Cardiac fibroblast (primary cell): ENCODE results near the gene RPS6KA4.
A peak's percentile ranks its signal among the peaks of the same experiment; 100 is the strongest.

Source experiments
- DNase-seq, 2 donors: peaks; one replicate each; pipeline versions ENCODE4 v3.0.0 to v3.0.0-alpha.2; 2010; ENCODE audit warnings: low read depth in 2 of 2
- H3K4me3 ChIP-seq, 2 donors: replicated peaks in 1 of 2; 1 replicate in 1 of 2; 2 replicates in 1 of 2; pipeline ENCODE4 v1.5.1; 2011; ENCODE audit warnings: low read depth in 2 of 2, low read length in 2 of 2, mild to moderate bottlenecking in 2 of 2, moderate library complexity in 1 of 2
- TF ChIP-seq, protein P1 (sequence below): IDR thresholded peaks from one replicate; pipeline ENCODE4 v1.5.1; 2011; ENCODE audit warnings: low read depth, mild to moderate bottlenecking, low read length, inconsistent platforms

RPS6KA4 gene

DNA sequence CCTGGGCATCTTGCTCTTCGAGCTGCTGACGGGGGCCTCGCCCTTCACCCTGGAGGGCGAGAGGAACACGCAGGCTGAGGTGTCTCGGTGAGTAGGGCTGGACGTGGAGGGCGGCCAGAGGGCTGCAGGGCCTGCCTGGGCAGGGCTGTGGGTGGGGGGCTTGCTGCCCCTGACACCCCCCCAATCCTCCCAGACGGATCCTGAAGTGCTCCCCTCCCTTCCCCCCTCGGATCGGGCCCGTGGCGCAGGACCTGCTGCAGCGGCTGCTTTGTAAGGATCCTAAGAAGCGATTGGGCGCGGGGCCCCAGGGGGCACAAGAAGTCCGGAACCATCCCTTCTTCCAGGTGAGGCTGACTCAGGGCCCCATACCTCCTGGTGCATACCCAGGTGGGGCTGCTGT is 2.7 kb downstream of the RPS6KA4 start:
- no peak for DNase-seq
- no peak overlapping the region for H3K4me3 ChIP-seq
- TF ChIP-seq, protein P1, sequence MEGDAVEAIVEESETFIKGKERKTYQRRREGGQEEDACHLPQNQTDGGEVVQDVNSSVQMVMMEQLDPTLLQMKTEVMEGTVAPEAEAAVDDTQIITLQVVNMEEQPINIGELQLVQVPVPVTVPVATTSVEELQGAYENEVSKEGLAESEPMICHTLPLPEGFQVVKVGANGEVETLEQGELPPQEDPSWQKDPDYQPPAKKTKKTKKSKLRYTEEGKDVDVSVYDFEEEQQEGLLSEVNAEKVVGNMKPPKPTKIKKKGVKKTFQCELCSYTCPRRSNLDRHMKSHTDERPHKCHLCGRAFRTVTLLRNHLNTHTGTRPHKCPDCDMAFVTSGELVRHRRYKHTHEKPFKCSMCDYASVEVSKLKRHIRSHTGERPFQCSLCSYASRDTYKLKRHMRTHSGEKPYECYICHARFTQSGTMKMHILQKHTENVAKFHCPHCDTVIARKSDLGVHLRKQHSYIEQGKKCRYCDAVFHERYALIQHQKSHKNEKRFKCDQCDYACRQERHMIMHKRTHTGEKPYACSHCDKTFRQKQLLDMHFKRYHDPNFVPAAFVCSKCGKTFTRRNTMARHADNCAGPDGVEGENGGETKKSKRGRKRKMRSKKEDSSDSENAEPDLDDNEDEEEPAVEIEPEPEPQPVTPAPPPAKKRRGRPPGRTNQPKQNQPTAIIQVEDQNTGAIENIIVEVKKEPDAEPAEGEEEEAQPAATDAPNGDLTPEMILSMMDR, result no peak

DNA sequence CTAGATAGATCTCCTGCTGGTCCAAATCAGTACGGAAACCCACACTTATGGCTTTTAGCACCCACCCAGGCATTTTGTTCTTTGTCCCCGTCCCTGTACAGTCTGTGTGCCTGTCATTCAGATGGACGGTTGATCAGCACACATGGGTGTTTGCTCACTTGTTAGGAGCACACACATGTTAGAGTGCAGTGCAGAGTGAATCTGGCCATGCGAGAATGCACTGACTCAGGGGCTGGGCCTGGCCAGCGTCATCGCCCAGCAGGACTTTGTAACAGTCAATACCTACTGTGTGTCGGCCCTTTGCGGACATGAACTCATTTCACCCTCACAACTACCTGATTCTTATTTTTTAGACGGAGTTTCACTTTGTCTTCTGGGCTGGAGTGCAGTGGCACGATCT is 3.4 kb downstream of the RPS6KA4 start:
- no peak overlapping the region for H3K4me3 ChIP-seq
- TF ChIP-seq, protein P1, result no peak
- no peak for DNase-seq

DNA sequence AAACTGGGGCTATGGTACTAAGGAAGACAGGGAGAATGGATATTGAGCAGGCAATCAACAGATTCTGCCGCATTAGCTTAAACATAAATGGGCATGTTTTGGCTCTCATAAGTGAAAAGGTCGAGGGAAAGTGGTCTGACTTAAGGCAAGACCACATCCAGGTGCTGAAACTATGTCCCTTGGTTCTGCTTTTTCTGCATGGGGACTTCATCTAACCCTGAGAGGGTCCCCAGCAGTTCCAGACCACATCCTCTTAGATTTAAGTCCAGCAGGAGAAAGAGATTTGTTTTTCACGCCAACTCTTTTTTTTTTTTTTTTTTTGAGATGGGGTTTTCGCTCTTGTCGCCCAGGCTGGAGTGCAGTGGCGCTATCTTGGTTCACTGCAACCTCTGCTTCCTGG is 5.5 kb downstream of the RPS6KA4 start:
- TF ChIP-seq, protein P1, result no peak
- H3K4me3 ChIP-seq, result no peak overlapping the region
- no peak for DNase-seq

DNA sequence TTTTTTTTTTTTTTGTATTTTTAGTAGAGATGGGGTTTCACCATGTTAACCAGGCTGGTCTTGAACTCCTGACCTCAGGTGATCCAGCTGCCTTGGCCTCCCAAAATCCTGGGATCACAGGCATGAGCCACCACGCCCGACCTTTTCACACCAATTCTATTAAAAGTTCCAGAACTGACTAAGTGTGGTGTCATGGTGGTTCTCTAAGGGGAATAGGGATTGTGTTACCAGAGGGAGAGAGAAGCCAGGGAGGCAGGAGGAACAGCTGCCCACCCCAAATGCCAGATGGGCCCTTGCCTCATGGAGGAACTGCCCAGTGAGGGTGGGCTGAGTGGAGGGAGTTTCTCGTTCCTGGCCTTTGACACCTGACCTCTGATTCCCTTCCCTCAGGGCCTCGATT is 5.9 kb downstream of the RPS6KA4 start:
- no peak for DNase-seq
- TF ChIP-seq, protein P1, result no peak
- no peak overlapping the region for H3K4me3 ChIP-seq

DNA sequence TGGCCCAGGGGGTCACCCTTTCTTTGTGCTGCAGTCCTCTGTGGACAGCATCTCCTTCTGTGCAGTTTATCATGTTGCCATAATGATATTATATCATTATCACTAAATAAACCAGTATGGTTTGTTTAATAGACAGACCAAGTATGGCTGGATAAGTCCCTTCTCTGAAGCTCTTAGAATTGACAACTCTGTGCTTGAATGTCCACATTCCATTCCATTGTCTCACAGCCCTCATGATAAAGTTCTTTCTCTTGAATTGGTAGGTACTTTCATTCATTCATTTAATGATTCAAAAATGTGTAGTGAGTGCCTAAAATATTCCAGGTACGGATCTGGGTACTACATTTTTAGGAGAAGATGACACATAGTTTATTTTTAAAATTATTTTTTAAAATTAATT is 7.8 kb downstream of the RPS6KA4 start:
- TF ChIP-seq, protein P1, result no peak
- DNase-seq, result peak in 1 of 2 donors; percentile 29
- no peak overlapping the region for H3K4me3 ChIP-seq

DNA sequence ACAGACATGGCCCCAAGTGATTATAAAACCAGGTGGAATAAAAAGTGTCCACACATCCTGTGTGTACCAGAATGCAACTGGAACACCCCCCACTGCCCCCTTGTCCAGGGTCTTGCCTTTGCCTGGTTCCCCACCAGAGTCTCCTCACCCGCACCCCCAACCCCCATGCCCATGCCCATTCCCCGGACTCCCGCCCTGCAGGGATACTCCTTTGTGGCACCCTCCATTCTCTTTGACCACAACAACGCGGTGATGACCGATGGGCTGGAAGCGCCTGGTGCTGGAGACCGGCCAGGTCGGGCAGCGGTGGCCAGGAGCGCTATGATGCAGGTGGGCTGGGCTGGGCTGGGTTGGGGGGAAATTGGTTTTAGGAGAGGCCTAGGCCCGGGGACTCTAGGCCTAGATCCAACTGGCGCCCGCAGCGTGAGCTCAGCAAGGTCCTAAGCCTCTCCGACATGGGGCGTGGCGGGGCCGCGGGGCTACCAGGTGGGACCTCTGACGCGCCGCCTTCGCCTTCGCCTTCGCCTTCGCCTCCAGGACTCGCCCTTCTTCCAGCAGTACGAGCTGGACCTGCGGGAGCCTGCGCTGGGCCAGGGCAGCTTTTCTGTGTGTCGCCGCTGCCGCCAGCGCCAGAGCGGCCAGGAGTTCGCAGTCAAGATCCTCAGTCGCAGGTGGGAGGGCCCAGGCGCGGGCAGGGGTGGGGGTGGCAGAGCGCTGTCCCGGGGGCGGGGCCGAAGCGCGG is 9.1 kb downstream of the RPS6KA4 start:
- TF ChIP-seq, protein P1, result no peak
- no peak for DNase-seq
- H3K4me3 ChIP-seq, result no peak overlapping the region

DNA sequence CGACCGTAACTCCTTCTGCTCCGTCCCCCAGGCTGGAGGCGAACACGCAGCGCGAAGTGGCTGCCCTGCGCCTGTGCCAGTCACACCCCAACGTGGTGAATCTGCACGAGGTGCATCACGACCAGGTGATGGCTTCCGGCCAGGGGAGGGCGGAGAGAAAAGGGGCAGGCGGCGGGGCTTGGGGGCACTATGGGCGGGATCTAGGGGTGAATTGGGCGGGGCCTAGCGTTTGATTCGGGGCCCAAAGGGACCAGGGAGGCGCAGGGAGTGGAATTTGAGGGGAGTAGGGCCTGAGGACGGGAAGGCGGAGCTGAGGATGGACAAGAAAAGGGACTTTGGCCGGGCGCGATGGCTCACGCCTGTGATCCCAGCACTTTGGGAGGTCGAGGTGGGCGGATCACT is 9.7 kb downstream of the RPS6KA4 start:
- TF ChIP-seq, protein P1, result no peak
- H3K4me3 ChIP-seq, result no peak overlapping the region
- DNase-seq, result no peak
